Keratinocyte (primary cell): Measurements from ENCODE around the gene IRF4.

ENCODE experiments used
- EZH2 ChIP-seq: IDR thresholded peaks from one replicate; pipeline ENCODE4 v1.6.1; 2012; ENCODE audit warnings: inconsistent platforms, mild to moderate bottlenecking, low read length, moderate library complexity
- TF ChIP-seq, protein P1 (sequence below), 3 experiments: IDR thresholded peaks in 1 of 3; conservative IDR thresholded peaks in 1 of 3; optimal IDR thresholded peaks in 1 of 3; 2 replicates in 2 of 3; 3 replicates in 1 of 3; pipeline versions ENCODE3 to v1.5.1; 2011; ENCODE audit warnings: low read length in 3 of 3, mild to moderate bottlenecking in 3 of 3, moderate library complexity in 2 of 3, control low read depth in 1 of 3, inconsistent platforms in 1 of 3; ENCODE audit not compliant: insufficient read depth in 2 of 3; ENCODE audit errors: extremely low read depth in 1 of 3

DNA sequence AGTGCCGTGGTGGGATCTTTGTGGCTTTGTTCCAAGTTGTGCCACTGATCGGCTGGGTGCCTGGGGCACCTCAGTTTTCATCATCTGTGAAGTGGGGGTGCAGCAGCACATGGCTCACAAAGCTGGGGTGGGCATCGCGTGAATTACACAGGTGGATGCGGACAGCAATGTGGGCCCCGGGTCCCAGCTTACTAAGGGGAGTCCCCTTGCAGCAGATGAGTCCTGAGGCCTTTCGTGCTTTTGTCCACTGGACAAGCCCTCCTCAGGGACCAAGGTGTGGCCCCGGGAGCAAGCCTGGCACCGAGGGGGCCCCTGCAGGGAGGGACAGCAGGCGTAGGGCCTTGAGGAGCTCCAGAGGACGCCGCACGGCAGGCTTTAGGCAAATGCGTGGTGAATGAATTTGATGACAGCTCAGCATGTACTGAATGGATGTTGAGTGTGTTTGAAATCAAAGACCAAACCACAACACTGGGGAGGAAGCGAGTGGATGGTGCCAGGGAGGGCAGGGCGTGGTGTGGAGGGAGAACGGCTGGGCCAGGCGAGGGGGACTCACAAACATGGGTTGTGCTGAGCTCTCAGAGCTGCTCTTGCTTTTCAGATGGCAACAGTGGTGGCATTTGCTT is 53.2 kb downstream of the IRF4 start:
- TF ChIP-seq, protein P1, sequence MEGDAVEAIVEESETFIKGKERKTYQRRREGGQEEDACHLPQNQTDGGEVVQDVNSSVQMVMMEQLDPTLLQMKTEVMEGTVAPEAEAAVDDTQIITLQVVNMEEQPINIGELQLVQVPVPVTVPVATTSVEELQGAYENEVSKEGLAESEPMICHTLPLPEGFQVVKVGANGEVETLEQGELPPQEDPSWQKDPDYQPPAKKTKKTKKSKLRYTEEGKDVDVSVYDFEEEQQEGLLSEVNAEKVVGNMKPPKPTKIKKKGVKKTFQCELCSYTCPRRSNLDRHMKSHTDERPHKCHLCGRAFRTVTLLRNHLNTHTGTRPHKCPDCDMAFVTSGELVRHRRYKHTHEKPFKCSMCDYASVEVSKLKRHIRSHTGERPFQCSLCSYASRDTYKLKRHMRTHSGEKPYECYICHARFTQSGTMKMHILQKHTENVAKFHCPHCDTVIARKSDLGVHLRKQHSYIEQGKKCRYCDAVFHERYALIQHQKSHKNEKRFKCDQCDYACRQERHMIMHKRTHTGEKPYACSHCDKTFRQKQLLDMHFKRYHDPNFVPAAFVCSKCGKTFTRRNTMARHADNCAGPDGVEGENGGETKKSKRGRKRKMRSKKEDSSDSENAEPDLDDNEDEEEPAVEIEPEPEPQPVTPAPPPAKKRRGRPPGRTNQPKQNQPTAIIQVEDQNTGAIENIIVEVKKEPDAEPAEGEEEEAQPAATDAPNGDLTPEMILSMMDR (optimal IDR thresholded peaks at IDR 0.05 in 1 of 3, IDR thresholded peaks at IDR 0.05 in 1 of 3, conservative IDR thresholded peaks at IDR 0.05 in 1 of 3; ENCODE audit: extremely low read depth in 1 of 3, insufficient read depth in 2 of 3, low read length in 3 of 3) = no peak
- TF ChIP-seq EZH2 = no peak
